DOHH2 (cell line): ENCODE data around the gene CARS2.

Experiments
- H3F3A ChIP-seq: fragments of 200-600 bp; sonication (generic), shearing (Covaris generic); 2 replicates; pipeline ENCODE4 v1.6.0; 2016; ENCODE audit warnings: antibody characterized with exemption, mild to moderate bottlenecking; ENCODE audit not compliant: control insufficient read depth, insufficient read depth
- H3K27ac ChIP-seq: fragments of 200-600 bp; sonication (generic); 2 replicates; pipeline ENCODE4 v1.5.1; 2014; ENCODE audit warnings: low read depth, mild to moderate bottlenecking, low read length, moderate library complexity
- H3K27me3 ChIP-seq: fragments of 200-600 bp; sonication (generic); 2 replicates; pipeline ENCODE4 v1.6.1; 2014; ENCODE audit warnings: mild to moderate bottlenecking, low read length, mixed read lengths; ENCODE audit not compliant: control insufficient read depth
- H3K36me3 ChIP-seq: fragments of 200-600 bp; sonication (generic); 2 replicates; pipeline ENCODE4 v1.6.1; 2014; ENCODE audit warnings: mild to moderate bottlenecking, low read length, moderate library complexity, mixed read lengths; ENCODE audit not compliant: control insufficient read depth
- H3K4me1 ChIP-seq: fragments of 200-600 bp; sonication (generic); 2 replicates; pipeline ENCODE4 v1.6.1; 2014; ENCODE audit warnings: mild to moderate bottlenecking, low read length, mixed read lengths; ENCODE audit not compliant: control insufficient read depth
- H3K4me2 ChIP-seq: fragments of 200-600 bp; sonication (generic); 2 replicates; pipeline ENCODE4 v1.6.0; 2014; ENCODE audit warnings: mild to moderate bottlenecking, low read length, moderate library complexity
- H3K4me3 ChIP-seq: fragments of 200-600 bp; sonication (generic); 2 replicates; pipeline ENCODE4 v1.5.1; 2014; ENCODE audit warnings: mild to moderate bottlenecking, low read length, mixed read lengths
- H3K79me2 ChIP-seq: fragments of 200-600 bp; sonication (generic); 2 replicates; pipeline ENCODE4 v1.6.1; 2014; ENCODE audit warnings: mild to moderate bottlenecking, low read length, mixed read lengths; ENCODE audit not compliant: control insufficient read depth
- H3K9me2 ChIP-seq: fragments of 200-600 bp; sonication (generic); replicated peaks from 2 replicates; pipeline ENCODE4 v1.6.1; 2014; ENCODE audit warnings: mild to moderate bottlenecking, low read length, mixed read lengths; ENCODE audit not compliant: control insufficient read depth
- H3K9me3 ChIP-seq: fragments of 200-600 bp; sonication (generic); 2 replicates; pipeline ENCODE4 v1.6.1; 2014; ENCODE audit warnings: antibody characterized with exemption, low read length, mixed read lengths; ENCODE audit not compliant: control insufficient read depth, insufficient read depth
- H4K20me1 ChIP-seq: fragments of 200-600 bp; sonication (generic); 2 replicates; pipeline ENCODE4 v1.6.0; 2014; ENCODE audit warnings: low read depth, mild to moderate bottlenecking, antibody characterized with exemption, low read length, moderate library complexity; ENCODE audit not compliant: control insufficient read depth, insufficient read depth
- EZH2phosphoT487 ChIP-seq: fragments of 200-600 bp; sonication (generic); IDR thresholded peaks from 2 replicates; pipeline ENCODE4 v1.6.1; 2017; ENCODE audit warnings: borderline replicate concordance, mild to moderate bottlenecking, antibody characterized with exemption, low read length, moderate library complexity, mixed read lengths
- TF ChIP-seq, protein P1 (sequence below): fragments of 200-600 bp; sonication (generic); IDR thresholded peaks from one replicate; pipeline ENCODE4 v1.5.1; 2014; ENCODE audit warnings: antibody characterized with exemption, mild to moderate bottlenecking, low read depth, low read length; ENCODE audit not compliant: poor library complexity, severe bottlenecking

CARS2 gene

GRCh38 chr13:110664673-110665072 is 41.2 kb downstream of the CARS2 start:
- Histone ChIP-seq H3K4me2 (no peak overlapping the region), H3K9me2 (no peaks in the 10 kb centered on the region), H3K79me2 (no peaks in the 10 kb centered on the region), H3K9me3 (no peaks in the 10 kb centered on the region), H3K4me3 (no peak overlapping the region), H3K27ac (no peak overlapping the region), H3K36me3 (peaks cover 86% of the 10 kb centered on the region), H3F3A (no peaks in the 10 kb centered on the region), H4K20me1 (no peaks in the 10 kb centered on the region), H3K4me1 (no peaks in the 10 kb centered on the region), H3K27me3 (no peaks in the 10 kb centered on the region)
- TF ChIP-seq EZH2phosphoT487: no peak
- TF ChIP-seq, protein P1, sequence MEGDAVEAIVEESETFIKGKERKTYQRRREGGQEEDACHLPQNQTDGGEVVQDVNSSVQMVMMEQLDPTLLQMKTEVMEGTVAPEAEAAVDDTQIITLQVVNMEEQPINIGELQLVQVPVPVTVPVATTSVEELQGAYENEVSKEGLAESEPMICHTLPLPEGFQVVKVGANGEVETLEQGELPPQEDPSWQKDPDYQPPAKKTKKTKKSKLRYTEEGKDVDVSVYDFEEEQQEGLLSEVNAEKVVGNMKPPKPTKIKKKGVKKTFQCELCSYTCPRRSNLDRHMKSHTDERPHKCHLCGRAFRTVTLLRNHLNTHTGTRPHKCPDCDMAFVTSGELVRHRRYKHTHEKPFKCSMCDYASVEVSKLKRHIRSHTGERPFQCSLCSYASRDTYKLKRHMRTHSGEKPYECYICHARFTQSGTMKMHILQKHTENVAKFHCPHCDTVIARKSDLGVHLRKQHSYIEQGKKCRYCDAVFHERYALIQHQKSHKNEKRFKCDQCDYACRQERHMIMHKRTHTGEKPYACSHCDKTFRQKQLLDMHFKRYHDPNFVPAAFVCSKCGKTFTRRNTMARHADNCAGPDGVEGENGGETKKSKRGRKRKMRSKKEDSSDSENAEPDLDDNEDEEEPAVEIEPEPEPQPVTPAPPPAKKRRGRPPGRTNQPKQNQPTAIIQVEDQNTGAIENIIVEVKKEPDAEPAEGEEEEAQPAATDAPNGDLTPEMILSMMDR: no peak

GRCh38 chr13:110664041-110664440 is 41.9 kb downstream of the CARS2 start:
- H3K27me3 ChIP-seq: no peaks in the 10 kb centered on the region
- H3K36me3 ChIP-seq: peaks cover 90% of the 10 kb centered on the region
- H3K27ac ChIP-seq: no peak overlapping the region
- H4K20me1 ChIP-seq: no peaks in the 10 kb centered on the region
- H3K79me2 ChIP-seq: no peaks in the 10 kb centered on the region; the same call in 1 of the 2 replicates
- no peak overlapping the region for H3K4me2 ChIP-seq
- H3K4me3 ChIP-seq: no peak overlapping the region
- H3K9me3 ChIP-seq: no peaks in the 10 kb centered on the region
- TF ChIP-seq, protein P1: no peak
- no peak for TF ChIP-seq EZH2phosphoT487
- H3K4me1 ChIP-seq: no peaks in the 10 kb centered on the region; the same call in 1 of the 2 replicates
- no peaks in the 10 kb centered on the region for H3F3A ChIP-seq
- H3K9me2 ChIP-seq: no peaks in the 10 kb centered on the region

GRCh38 chr13:110663491-110663890 is 42.4 kb downstream of the CARS2 start:
- H4K20me1 ChIP-seq: no peaks in the 10 kb centered on the region
- H3K4me2 ChIP-seq: no peak overlapping the region
- H3F3A ChIP-seq: no peaks in the 10 kb centered on the region
- peaks cover 85% of the 10 kb centered on the region for H3K36me3 ChIP-seq
- H3K9me3 ChIP-seq: no peaks in the 10 kb centered on the region
- H3K4me1 ChIP-seq: peaks cover 1% of the 10 kb centered on the region; the same call in 1 of the 2 replicates
- H3K27ac ChIP-seq: no peak overlapping the region
- no peaks in the 10 kb centered on the region for H3K9me2 ChIP-seq
- TF ChIP-seq EZH2phosphoT487: no peak
- TF ChIP-seq, protein P1: no peak
- H3K27me3 ChIP-seq: no peaks in the 10 kb centered on the region
- no peak overlapping the region for H3K4me3 ChIP-seq
- no peaks in the 10 kb centered on the region; the same call in 1 of the 2 replicates for H3K79me2 ChIP-seq
